Common myeloid progenitor, CD34-positive (primary cell): ENCODE data around the gene PRDM11.
A peak's percentile ranks its signal among the peaks of the same experiment; 100 is the strongest.

Experiments
- CTCF ChIA-PET: fragments of 350-600 bp; sonication (Branson Sonifier 250); formaldehyde crosslinking; loops from one replicate; lab custom pipeline; 2021; ENCODE audit warnings: antibody characterized with exemption; lab: Charles Lee
- POLR2A ChIA-PET: fragments of 350-600 bp; sonication (Branson Sonifier 250); formaldehyde crosslinking; loops from one replicate; lab custom pipeline; 2021; ENCODE audit warnings: antibody characterized with exemption; lab: Charles Lee
- DNase-seq, 3 donors: peaks; one replicate each; pipeline versions ENCODE4 v3.0.0 to v3.0.0-alpha.2; 2013
- H3K27ac ChIP-seq, 2 experiments: 1 replicate in 1 of 2; 2 replicates in 1 of 2; pipeline ENCODE4 v1.7.0; 2013; ENCODE audit warnings: inconsistent platforms in 2 of 2, low read length in 2 of 2, mild to moderate bottlenecking in 2 of 2, low read depth in 1 of 2, moderate library complexity in 1 of 2; ENCODE audit not compliant: severe bottlenecking in 2 of 2, insufficient read depth in 1 of 2, poor library complexity in 1 of 2
- H3K27me3 ChIP-seq, 5 experiments: replicated peaks in 2 of 5; 1 replicate in 3 of 5; 2 replicates in 2 of 5; pipeline versions ENCODE4 v1.6.1 to v1.7.0; 2013; ENCODE audit warnings: low read length in 4 of 5, mild to moderate bottlenecking in 2 of 5, moderate library complexity in 2 of 5, inconsistent platforms in 1 of 5; ENCODE audit not compliant: insufficient read depth in 5 of 5, control insufficient read depth in 4 of 5
- H3K36me3 ChIP-seq, 4 experiments: 1 replicate in 2 of 4; 2 replicates in 2 of 4; pipeline versions ENCODE4 v1.6.1 to v1.7.0; 2013; ENCODE audit warnings: low read length in 3 of 4, control low read depth in 1 of 4, mild to moderate bottlenecking in 1 of 4; ENCODE audit not compliant: control insufficient read depth in 4 of 4, insufficient read depth in 4 of 4
- H3K4me1 ChIP-seq, 4 experiments: 1 replicate in 3 of 4; 2 replicates in 1 of 4; pipeline versions ENCODE4 v1.6.1 to v1.7.1; 2013; ENCODE audit warnings: low read length in 3 of 4, mild to moderate bottlenecking in 3 of 4, control low read depth in 1 of 4, inconsistent platforms in 1 of 4, moderate library complexity in 1 of 4; ENCODE audit not compliant: control insufficient read depth in 4 of 4, insufficient read depth in 4 of 4; ENCODE audit errors: control extremely low read depth in 1 of 4
- H3K4me3 ChIP-seq, 7 experiments: 1 replicate in 4 of 7; 2 replicates in 3 of 7; pipeline versions ENCODE4 v1.5.1 to v1.7.0; 2013; ENCODE audit warnings: mild to moderate bottlenecking in 7 of 7, low read length in 6 of 7, moderate library complexity in 6 of 7, inconsistent platforms in 2 of 7, low read depth in 2 of 7, control low read depth in 1 of 7; ENCODE audit not compliant: insufficient read depth in 4 of 7, control insufficient read depth in 1 of 7; ENCODE audit errors: extremely low read depth in 1 of 7
- H3K9me3 ChIP-seq, 5 experiments: 1 replicate in 4 of 5; 2 replicates in 1 of 5; pipeline versions ENCODE4 v1.6.1 to v1.7.1; 2013; ENCODE audit warnings: low read length in 4 of 5, mild to moderate bottlenecking in 2 of 5, inconsistent platforms in 1 of 5, low read depth in 1 of 5, moderate library complexity in 1 of 5; ENCODE audit not compliant: control insufficient read depth in 4 of 5, insufficient read depth in 2 of 5; ENCODE audit errors: control extremely low read depth in 1 of 5
- WGBS: methylation state at CpG from one replicate; pipeline ENCODE4 v1.1.5; 2013; ENCODE audit not compliant: insufficient coverage; 5-methylcytosine and 5-hydroxymethylcytosine counted together

PRDM11 gene

DNA sequence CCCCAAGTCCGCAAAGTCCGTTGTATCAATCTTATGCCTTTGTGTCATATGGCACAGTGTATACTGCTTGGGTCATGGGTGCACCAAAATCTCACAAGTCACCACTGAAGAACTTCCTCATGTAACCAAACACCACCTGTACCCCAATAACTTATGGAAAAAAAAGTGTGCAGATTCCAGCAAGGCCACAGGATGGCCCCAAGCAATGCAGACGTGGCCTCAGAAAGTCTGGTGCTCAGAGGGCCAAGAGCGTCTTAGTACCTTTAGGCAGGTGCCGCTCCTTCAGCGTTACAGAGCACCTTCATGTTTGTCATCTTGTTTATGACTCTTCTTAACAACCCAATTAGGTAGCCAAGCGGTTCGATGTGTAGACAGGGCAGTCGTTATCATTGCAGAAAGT is 65.3 kb downstream of the PRDM11 start:
- Histone ChIP-seq H3K36me3 (peaks cover 0 to 36% (median 15%) of the 10 kb centered on the region in 4 experiments), H3K27ac (no peak overlapping the region), H3K4me1 (peaks cover 0 to 22% (median 14%) of the 10 kb centered on the region in 4 experiments), H3K27me3 (no peaks in the 10 kb centered on the region), H3K9me3 (no peaks in the 10 kb centered on the region), H3K4me3 (no peak overlapping the region)
- POLR2A ChIA-PET, result no interaction called here
- peak in 1 of 3 donors; percentile 9 for DNase-seq
- 96% methylated on average over 6 of the region's 9 CpGs for WGBS
- CTCF ChIA-PET, result interaction anchor here (1.1 to 1.9 kb wide), 2 partner anchors 24 to 100 kb away, joined by 3 to 8 read pairs; no protein-coding TSS in a partner anchor

- CTCF ChIA-PET, result interaction anchor here (1.9 kb wide), 1 partner anchor 23 kb away, joined by 8 read pairs; no protein-coding TSS in a partner anchor
- Histone ChIP-seq H3K4me1 (peaks cover 0 to 22% (median 14%) of the 10 kb centered on the region in 4 experiments), H3K36me3 (peaks cover 0 to 29% (median 15%) of the 10 kb centered on the region in 4 experiments), H3K4me3 (no peak overlapping the region), H3K27ac (no peak overlapping the region), H3K9me3 (no peaks in the 10 kb centered on the region), H3K27me3 (no peaks in the 10 kb centered on the region)
- POLR2A ChIA-PET, result no interaction called here
- DNase-seq, result no peak
- 95% methylated on average over 28 of the region's 31 CpGs for WGBS
Observed at GRCh38 chr11:45212566-45213315, 66.3 kb downstream of the PRDM11 start.

DNA sequence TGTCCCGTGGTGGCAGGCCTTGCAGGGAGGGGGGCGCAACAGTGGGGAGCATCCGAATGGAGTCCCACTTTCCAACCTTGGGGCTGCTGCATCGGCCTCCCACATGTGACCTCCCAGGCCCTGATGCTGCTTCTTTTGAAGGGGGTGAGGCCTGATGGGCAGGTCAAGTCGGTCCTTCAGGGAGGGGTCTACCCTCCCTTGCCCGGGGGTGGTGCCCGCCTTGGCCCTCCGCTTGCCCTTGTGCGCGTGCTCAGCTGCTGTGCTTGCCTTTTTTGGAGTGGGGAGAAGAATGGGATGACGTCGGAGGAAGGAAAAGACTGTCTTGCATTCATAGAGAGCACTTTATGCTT is 66.9 kb downstream of the PRDM11 start:
- Histone ChIP-seq H3K4me1 (peaks cover 0 to 22% (median 14%) of the 10 kb centered on the region in 4 experiments), H3K27ac (no peak overlapping the region), H3K9me3 (no peaks in the 10 kb centered on the region), H3K4me3 (no peak overlapping the region), H3K36me3 (peaks cover 0 to 27% (median 15%) of the 10 kb centered on the region in 4 experiments), H3K27me3 (no peaks in the 10 kb centered on the region)
- CTCF ChIA-PET, result interaction anchor here (1.1 to 1.9 kb wide), 3 partner anchors 9 to 26 kb away, joined by 3 to 8 read pairs (median 3); no protein-coding TSS in a partner anchor
- WGBS, result 97% methylated on average over 9 of the region's 12 CpGs
- POLR2A ChIA-PET, result no interaction called here
- DNase-seq, result no peak

DNA sequence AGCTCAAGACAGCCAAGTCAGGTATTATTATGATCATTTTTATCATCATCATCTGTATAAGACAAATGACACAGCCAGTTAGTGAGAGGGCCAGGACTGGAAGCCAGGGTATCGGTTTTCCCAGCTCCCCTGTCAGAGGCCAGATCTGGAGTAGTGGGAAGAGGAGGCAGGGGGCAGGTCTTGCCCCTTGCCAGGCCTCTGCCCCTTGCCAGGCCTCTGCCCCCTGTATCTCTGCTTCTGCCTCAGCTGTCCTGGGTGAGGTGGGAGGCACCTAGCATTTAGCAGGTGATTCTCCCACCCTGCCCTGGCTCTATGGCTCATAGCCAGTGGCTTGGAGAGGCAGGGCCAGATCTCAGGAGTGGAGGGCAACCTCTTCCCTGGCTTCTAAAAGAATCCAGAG is 67.3 kb downstream of the PRDM11 start:
- H3K4me3 ChIP-seq, result no peak overlapping the region
- no peaks in the 10 kb centered on the region for H3K9me3 ChIP-seq
- H3K4me1 ChIP-seq, result peaks cover 0 to 20% (median 14%) of the 10 kb centered on the region in 4 experiments
- ChIA-PET POLR2A (no interaction called here), CTCF (interaction anchor here (1.1 to 1.2 kb wide), 2 partner anchors 9 to 27 kb away, joined by 3 read pairs; no protein-coding TSS in a partner anchor)
- WGBS, result no CpG with 5 or more reads among the region's 1 CpG
- peaks cover 0 to 26% (median 15%) of the 10 kb centered on the region in 4 experiments for H3K36me3 ChIP-seq
- no peak for DNase-seq
- H3K27ac ChIP-seq, result no peak overlapping the region
- H3K27me3 ChIP-seq, result no peaks in the 10 kb centered on the region

DNA sequence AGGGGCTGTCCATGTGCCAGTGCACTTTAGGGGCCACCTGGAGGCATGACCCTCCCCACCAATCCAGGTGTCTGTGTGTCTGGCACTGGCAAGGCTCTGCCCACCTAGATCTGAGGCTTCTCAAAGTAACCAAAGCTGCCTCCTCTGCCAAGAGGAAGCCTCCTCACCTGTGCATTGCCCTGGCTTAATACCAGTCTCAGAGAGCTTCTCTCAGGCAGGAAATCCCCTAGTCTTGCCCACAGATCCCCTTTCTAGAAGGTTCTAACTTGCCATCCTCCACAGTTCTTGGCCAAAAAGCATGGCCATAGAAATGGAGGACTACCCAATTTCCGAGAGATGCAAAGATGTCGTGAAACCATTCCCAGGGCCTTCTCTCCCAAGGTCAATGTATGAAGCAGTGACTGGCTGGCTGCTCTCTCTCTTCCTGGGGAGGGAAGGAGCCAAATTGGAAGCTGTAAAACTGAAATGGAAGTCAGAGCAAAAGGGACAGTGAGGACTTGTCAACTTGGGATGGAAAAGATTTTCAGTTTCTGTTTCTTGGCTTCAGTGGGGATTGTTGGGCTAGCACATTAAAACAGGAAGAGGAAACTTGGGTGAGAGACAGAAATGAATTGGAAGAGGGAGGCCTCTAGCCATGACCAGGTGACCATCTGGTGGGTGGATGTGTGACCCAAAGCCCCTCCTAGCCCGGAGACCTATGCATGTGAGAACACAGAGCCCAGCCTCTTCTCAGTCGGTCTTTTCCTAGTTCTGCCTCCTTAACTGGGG is 68.8 kb downstream of the PRDM11 start:
- CTCF ChIA-PET, result interaction anchor here (0.8 to 2.4 kb wide), 2 partner anchors 12 to 45 kb away, joined by 3 to 7 read pairs; no protein-coding TSS in a partner anchor
- peaks cover 0 to 34% (median 20%) of the 10 kb centered on the region in 4 experiments for H3K36me3 ChIP-seq
- no peaks in the 10 kb centered on the region for H3K9me3 ChIP-seq
- peaks cover 0 to 5% (median 3%) of the 10 kb centered on the region in 4 experiments for H3K4me1 ChIP-seq
- 100% methylated on average over 3 of the region's 4 CpGs for WGBS
- no peak overlapping the region for H3K27ac ChIP-seq
- POLR2A ChIA-PET, result no interaction called here
- H3K27me3 ChIP-seq, result no peaks in the 10 kb centered on the region
- DNase-seq, result no peak
- H3K4me3 ChIP-seq, result no peak overlapping the region

- no peak overlapping the region for H3K4me3 ChIP-seq
- WGBS, result 100% methylated on average over 1 of the region's 1 CpG
- no peak overlapping the region for H3K27ac ChIP-seq
- no peaks in the 10 kb centered on the region for H3K4me1 ChIP-seq
- no peaks in the 10 kb centered on the region for H3K27me3 ChIP-seq
- no peak for DNase-seq
- peaks cover 0 to 30% (median 24%) of the 10 kb centered on the region in 4 experiments for H3K36me3 ChIP-seq
- no peaks in the 10 kb centered on the region for H3K9me3 ChIP-seq
- CTCF ChIA-PET, result interaction anchor here (0.8 to 2.4 kb wide), 2 partner anchors 11 to 46 kb away, joined by 3 to 7 read pairs; no protein-coding TSS in a partner anchor
- POLR2A ChIA-PET, result no interaction called here
Observed at GRCh38 chr11:45216031-45216430, 69.6 kb downstream of the PRDM11 start.
